DLD1 (cell line): ENCODE results near the gene STUM.
"Not testable (repeated sequence)": the region's sequence is repeated elsewhere in the genome, so short reads cannot be mapped to it uniquely, and the experiment has no call there.

Source experiments
- in situ Hi-C: cut with HindIII; loops from 2 replicates; pipeline ENCODE4 v1.10.0; 2017; ENCODE audit warnings: low sequenced_read_pairs

STUM gene

DNA sequence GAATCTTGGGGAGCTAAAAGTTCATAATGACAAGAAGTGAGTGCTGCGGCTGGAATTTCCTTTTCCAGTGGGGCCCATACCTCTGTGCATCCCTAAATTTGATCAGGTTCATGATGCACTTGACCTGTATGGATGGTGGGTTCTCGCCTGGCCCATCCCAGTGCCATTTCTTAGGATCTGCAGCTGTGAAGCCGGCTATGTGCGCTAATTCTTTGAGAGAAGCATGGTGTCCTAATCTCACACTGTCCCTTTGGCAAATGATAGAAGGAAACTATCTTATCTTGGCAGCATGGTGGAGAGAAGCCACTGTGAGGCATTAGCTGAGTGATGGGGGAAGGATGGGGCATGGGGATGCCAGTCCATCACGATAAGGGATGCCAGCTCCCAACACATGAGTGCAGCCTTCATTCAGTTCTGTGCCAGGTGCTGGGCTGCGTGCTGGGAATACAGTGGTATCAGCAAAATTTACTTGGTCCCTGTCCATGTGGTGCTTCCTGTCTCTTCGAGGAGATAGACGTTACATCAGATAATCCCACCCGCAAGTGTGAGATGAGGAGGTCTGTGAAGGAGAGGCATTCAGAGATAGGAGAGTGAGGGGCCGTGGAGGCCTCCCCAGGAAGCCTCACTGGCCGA, 30.5 kb downstream of the STUM start:
- in situ Hi-C loops, result no loop called here

DNA sequence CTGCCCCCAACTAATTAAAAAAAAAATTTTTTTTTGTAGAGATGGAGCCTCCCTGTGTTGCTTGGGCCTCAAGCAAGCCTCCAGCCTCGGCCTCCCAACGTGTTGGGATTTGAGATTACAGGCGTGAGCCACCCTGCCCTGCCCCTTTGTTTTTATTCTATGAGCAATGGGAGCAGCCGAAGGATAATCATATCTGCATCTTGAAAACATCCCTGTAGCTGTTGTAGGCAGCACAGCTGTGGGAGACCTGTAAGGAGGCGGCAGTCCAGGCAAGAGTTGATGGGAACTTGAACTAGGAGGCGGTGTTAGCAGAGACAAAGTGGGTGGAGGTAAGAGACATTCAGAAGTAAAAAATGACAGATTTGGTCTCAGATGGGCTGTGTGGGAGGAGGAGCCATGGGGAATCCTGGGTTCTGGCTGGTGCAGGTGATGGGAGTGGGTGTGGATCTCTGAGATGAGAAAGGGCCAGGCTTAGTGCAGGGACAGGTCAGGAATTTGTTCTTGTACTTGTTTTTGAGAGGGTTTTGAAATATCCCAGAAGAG, 31.3 kb downstream of the STUM start:
- in situ Hi-C loops, result no loop called here

DNA sequence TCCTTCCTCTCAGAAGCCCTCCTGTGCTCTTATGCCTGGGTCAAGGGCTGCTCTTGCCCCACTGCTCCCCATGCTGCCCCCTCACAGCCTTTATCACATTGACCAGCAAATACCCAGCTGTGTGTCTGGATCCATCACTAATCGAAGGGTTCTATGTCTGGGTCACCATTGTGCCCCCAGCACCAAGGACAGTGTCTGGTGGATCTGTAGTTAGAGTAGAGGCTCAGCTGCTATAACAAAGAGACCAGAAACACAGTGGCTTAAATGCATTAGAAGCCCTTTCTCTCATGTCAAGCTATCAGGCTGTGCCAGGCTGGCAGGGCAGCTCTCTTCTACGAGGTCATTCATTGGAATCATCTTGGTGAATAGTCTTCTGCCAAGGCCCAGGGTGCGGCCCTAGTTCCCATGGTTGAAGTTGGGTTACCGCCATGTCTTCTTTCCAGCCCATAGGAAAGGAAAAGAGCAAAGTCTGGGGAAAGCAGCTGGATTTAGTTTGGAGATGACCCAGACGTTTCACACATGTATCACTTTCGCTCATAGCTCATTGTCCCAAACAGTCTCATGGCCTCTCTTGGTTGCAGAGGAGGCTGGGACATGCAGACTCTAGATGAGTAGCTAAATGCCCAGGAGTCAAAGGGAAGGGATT, 32.2 kb downstream of the STUM start:
- in situ Hi-C loops, result no loop called here

DNA sequence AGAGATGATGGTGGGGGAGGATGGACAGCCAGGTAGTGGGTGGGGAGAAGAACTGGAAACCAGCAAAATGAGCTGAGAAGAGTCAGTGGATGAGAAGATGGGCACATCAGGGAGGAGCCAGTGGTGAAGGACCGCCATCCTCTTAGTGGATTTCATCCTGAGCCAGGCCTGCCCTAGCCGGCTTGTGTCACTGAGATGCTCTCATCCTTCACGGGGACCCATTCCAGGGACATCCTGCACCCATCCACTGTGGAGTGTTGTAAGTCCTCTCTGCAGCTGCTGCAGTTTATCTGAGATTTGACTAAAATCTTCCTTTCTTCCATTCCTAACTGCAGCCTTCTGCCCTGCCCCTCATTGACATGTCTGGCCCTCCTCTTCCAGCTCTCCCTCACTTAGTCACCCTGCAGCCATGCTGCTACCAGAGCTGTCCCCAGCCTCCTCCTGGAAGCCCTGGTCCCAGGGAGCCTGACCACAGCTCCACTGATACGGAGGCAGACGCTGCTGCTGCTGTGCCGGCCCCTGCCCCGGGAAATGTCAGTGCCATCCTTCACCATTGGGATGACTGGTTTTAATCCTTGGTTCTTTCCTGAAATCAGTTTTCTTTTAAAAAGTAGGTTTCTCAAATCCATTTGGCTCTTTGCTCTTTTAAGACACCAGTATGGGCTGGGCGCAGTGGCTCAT, 33.2 kb downstream of the STUM start:
- in situ Hi-C loops, result no loop called here

DNA sequence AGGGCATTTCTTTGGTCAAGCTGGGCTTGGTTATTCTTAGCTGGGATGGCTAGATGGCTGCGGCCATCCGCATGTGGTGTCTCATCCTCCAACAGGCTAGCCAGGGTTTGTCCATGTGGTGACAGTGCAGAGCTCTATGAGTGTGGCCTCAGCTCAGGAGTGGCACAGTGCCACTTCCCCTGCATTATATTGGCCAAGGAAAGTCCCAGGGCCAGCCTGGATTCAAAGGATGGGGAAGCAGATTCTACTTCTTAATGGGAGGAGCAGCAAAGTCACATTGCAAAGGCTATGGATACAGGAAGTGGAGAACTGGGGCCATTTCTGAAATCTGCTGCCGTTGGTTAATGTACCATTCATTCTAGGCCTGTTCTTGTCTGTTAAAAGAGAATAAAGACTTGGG, 34.4 kb downstream of the STUM start:
- in situ Hi-C loops, result no loop called here

DNA sequence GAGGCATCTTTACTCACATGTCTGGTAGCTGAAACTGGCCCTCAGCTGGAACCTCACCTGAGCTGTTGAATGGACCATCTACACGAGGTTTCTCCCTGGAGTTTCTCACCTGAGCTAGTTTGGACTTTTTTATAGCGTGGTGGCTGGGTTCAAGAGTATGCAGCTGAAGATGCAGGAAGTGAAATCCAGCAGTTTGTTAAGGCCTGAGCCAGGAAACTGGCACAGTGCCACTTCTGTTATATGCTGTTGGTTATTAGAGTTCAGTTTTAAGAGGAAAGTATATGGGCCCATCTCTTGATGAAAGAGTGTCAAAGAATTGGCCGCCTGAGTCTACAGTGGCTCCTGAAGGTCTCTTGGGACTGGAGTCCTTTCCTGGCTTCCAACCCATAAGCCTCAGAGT, 35.6 kb downstream of the STUM start:
- in situ Hi-C loops, result no loop called here

DNA sequence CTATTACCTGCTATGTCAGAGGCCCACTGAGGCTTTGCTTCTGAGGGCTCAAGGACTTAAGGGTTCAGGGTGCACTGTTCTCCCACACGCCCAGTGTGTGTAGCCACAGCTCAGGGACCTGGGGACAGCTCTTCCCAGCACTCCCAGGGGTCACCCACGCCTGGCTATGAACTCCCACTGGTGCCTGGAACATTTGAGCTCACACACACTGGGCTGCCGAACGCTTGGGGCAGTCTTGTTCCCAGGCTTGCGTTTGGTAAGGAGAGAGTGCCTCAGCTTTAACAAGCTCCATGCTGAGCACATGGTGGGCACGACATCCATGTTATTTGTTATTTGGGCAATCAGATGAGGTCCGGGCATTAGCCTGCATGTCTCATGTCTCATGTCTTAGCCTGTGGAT, 37.6 kb downstream of the STUM start:
- in situ Hi-C loops, result no loop called here

DNA sequence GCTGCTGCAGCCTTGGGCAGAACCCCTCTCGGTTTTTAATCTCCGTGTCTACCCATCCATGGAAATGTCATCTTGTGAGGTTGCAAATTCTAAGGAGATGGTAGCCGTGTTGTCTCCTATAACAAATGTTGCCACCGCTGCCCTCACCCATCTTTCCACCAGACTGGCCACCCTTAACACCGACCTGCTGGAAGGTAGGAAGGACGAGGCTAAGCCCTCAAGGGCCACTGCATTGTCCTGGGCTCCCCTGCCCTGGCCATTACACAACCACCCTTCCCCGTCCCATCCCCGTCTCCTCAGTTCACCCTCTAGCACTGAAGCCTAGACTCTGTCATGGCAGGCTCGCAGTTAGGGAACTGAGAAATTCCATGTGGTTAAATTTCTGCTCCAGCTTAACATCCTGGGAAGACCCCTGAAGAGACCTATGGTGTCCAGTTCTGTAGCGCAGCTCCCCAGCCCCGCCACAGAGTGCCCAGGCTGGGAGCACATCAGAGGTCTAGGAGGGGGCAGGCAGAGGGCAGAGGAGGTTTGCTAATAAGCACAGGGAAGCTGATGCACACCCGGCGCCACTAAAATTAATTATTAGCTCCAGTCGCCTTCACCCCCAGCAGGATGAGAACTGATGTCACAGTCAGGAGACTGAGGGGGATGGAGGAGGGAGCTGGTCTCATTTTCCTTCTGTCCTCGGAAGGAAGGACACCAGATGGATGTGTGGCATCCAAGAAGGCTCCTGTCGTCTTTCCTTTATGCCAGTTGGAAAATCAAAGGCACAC, 38.3 kb downstream of the STUM start:
- in situ Hi-C loops, result no loop called here

DNA sequence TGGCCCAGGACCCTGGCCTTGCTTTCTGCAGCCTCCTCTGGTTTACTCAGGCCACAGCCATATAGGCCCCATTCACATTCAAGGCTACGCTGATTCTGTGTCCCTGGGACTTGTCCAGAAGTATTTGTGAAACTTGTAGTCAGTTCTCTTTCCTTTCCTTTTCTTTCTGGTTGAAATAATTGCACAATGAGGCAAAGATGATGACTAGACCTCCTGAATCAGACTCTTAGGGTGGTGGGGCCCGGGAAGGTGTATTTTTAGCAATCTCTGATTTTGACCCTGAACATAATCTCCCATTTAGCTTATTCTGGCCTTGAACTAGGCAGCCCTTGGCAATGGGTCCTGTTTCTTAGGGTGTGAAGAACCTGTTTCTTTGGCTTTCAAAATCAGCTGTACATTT, 39.9 kb downstream of the STUM start:
- in situ Hi-C loops, result no loop called here

DNA sequence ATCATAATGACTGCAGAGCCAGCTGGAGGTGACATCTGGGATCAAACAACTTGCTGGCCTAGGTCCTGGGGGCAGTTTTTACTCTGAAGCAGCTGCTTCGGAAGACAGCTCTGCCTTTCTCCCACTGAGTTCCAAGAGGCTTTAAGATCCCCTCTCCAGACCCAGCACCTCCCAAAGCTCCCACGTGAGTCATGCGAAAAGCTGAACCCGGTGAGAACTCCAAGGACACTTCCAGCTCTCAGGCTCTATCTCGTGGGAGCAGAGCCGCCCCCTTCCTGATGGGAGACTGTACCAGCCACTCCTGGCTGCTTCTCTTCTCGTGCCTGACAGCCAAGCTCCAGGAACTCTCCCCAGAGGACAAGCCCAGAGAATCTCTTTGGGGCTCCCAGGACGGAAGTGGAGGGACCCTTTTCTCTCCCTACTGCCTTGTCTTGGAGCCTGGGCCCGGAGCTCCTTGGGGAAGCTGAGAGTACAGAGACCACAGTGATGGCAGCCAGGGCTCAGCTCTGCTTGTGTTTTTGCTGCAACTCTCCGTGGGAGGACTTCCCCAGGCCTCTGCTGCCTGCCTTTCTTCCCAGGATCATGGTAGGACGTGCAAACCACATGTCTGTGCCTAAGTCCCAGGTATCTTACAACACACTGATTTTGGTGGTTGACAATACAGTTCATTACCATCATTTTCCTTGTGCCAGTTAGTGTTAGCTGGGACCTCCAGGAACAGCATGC, 40.6 kb downstream of the STUM start:
- in situ Hi-C loops, result no loop called here

DNA sequence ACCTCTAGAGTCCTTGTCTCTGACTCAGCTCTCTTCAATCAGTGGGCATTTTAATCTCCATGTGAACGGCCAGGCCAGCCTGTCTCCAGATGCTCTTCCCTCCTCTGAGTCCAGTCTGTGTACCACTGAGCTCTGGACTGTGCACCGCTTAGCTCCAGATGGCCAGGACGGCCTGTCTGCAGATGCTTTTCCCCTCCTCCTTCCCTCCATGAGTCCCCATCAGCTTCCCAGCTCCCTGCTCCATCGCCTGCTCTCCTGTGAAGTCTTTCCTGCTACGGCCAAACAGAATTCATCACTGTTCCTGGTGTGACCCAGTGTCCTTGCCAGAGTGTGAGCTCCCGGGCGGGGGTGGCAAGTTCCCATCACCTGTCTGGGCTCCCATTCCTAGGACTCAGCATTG, 42.0 kb downstream of the STUM start:
- in situ Hi-C loops, result no loop called here

DNA sequence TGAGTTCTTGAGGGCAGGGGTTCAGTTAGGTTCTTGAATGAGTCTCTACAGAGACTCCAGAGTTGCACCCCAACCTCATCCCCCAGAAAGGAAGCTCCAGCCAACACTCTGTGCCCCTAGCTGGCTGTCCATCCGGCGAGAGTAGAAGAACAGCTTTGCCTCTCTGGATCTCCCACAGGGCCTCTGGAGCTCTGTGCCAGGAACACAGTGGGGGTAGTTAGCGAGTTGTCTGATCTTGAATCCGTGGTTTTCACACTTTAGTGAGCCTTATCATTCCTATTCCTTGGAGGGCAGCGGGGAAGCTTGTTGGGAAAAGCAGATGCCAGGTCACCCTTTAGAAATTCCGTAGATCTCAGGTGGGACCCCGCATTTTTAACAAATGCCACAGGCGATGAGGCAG, 45.0 kb downstream of the STUM start:
- in situ Hi-C loops, result no loop called here

DNA sequence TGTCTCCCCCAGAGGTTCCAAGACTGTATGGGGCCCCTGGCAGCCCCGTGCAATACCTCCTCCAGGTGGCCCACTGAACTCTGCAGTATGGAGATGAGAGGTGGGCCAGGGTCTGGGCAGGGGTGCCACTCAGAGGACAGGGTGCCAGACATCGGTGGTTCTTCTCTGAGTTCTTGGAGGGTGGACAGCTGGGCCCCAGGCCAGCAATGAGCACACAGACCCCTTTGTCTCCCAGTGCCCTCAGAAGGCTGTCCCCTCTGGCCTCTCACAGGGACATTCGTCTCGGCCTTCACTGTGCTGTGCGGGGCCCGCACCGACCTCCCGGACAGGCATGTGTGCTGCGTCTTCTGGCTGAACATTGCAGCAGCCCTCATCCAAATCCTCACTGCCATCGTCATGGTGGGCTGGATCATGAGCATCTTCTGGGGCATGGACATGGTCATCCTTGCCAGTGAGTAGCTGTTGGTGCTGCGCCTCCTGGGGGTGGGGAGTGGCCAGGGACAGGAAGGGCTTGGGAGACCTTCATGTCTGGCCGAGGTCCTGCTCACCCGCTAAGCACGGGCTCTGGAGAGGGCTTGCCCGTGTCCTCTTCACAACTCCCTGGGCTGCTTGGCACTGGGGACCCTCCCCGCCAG, 48.1 kb downstream of the STUM start:
- in situ Hi-C loops, result no loop called here

DNA sequence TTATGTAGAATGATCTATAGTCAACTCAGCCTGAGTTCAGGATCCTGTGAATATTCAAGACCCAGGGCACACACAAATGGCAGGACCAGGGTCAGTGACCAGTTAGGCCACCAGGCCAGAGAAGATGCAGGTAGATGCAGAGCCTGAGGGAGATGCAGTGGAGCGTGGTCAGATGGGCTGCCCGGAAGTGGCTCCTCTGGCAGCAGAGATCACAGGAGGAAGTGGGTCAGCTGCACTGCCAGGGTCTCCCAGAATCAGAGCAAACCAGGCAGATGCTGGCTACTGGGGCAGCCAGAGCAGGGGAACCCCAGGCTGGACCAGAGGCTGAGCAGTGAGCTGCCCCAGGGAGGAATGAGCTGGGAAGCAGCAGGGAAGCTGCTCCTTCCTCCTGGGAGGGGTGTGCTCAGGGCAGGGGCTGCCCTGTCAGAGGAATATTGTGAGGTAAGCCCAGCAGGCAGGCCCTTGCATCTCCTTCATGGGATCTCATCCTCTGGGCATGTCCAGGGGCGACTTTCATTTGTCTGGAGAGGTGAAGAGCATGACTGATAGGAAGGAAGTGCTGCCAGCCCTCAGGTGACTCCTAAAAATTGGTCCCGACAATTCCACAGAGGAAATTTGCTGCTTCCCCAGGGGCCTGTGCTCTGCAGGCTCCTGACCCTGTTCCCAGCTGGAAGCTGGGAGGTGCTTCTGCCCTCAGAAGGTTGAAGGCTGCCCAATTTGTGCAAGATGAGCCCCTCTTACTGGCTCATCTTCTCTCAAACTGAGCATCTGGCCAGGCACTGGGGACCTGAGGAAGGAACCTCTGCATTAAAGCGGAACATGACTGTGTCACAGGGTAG, 49.3 kb downstream of the STUM start:
- in situ Hi-C loops, result no loop called here

DNA sequence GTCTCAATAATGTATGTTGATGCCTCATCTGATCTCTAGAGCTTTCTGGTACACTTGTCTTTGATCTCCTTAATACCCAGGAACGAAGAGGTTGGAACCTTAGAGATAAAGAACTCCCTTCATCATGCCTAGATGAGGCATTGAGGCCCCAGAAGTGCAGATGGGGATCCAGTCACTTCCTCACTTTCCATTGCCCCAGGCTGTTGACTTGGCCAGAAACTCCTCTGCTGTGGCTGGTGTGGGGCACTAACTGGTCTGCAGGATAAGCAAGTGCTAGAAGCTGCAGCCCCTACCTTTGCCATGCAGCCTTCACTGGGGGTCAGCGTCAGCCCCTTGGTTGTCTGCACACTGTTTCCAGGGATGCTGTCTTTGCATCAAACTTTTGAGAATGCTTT, 49.9 kb downstream of the STUM start:
- in situ Hi-C loops, result no loop called here

DNA sequence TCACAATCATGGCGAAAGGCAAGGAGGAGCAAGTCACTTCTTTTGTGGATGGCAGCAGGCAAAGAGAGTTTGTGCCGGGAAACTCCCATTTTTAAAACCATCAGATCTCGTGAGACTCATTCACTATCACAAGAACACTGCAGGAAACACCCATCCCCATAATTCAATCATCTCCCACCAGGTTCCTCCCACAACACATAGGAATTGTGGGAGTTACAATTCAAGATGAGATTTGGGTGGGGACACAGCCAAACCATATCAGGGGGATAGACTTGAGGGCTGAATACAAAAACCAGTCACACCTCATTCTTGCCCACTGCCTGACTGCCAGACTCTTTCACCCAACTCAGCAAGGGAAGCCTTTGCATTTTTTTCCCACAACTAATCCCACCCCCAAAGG, 50.4 kb downstream of the STUM start:
- in situ Hi-C loops, result not testable (repeated sequence)

DNA sequence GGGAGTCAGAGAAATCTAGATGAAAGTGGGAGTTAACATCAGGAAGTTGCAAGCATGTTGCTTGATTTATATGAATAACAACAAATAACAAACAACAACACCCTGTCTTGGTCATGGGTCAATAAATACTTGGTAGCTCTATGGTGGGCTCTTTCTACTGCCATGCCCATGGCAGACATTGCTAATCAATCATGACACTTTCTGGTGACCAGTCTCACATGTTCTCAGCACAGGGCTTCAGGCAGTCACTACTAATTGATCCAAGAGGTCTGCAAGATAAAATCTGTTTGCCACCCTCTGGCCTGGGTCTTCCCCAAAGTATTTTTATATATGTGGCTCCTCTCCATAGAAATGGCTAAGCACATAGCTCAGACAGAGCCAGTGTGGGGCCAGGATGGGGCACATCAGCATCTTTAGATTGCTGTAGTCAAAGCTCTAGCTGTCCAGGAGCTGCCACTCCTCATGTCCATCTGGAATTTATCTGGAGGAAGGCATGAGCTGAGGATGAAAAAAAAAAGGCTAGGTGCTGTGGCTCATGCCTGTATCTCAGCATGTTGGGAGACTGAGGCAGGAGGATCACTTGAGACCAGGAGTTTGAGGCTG, 51.2 kb downstream of the STUM start:
- in situ Hi-C loops, result loop anchor here (10.0 kb wide), 1 partner anchor 55 kb away; the partner anchor contains the start of gene STUM

DNA sequence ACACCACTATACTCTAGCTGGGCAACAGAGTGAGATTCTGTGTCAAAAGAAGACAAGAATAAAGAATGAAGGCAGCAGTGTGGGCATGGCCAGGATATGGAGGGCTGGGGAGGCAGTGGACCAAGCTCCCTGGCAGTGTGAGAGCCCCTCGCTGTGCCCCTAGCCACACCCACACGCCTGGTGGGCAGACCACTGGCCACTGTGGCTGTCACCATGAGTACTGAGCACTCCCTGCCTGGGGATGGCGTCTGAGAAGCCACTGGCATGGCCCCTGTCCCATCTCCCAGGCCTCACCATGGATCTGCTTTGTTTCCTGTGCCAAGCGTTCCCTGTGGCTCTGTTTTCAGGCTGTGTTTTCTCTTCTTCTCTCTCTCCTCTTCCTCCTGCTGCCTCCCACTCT, 51.7 kb downstream of the STUM start:
- in situ Hi-C loops, result loop anchor here (10.0 kb wide), 1 partner anchor 55 kb away; the partner anchor contains the start of gene STUM

DNA sequence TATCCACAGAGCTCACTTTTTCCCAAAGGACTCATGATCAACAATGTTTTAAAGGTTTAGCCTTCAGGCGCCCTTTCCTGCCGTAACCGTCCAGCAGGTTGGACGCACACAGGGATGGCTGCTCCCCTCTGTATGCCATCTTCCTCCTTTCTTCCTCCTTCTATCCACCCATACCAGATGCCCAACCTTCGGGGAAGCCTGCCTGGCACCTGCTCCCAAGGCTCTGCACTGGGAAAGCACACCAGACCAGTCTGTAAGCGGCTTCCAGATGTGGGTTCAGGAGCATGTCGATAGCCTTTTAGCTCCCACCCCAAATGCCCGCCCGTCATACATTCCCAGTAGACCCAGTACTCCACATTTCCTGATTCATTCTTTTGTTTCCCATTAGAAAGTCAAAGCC, 52.9 kb downstream of the STUM start:
- in situ Hi-C loops, result loop anchor here (10.0 kb wide), 1 partner anchor 57 kb away; the partner anchor contains the start of gene STUM
